ENCODE results near the gene CLDN6. TPM values are rescaled to one million over a fixed set of nuclear protein-coding genes. Genes with fewer than 3 reads are reported as not detected.
"Not testable (repeated sequence)": the region's sequence is repeated elsewhere in the genome, so short reads cannot be mapped to it uniquely, and the experiment has no call there.

CLDN6 gene
- total and polyA plus RNA-seq, 2 donors = 0.28 to 0.48 TPM

DNA sequence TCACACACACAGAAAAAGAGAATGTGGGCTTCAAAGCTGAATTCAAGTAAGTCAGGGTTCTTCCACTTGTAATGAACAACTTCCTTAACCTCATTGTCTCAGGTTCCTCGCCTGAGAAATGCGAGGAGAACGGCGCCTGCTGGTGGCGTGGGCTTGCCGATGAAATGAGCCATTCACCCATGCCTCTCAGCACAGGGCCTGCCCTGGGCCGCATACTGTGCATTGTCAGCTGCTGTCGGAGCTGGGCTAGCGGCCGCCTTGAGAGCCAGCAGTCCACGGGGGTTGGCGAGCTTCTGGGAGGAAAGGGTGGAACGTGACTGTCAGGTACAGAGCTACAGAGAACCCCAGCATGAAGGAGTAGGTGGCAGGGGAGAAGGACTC lies 35.3 kb upstream of the CLDN6 start:
- WGBS = 95% methylated on average over 13 of the region's 13 CpGs
- peaks cover 11 to 34% of the 10 kb centered on the region in 2 donors for H3K27me3 ChIP-seq (ENCODE audit: control insufficient read depth in 2 of 2, insufficient read depth in 1 of 2, low read length in 1 of 2)
- not testable (repeated sequence) for DNase-seq (ENCODE audit: low read depth in 6 of 9, low spot score in 9 of 9); H3K4me3 ChIP-seq (ENCODE audit: low read length in 2 of 2); H3K27ac ChIP-seq (ENCODE audit: low read depth in 1 of 2, low read length in 1 of 2); H3K9me3 ChIP-seq (ENCODE audit: control insufficient read depth in 2 of 2, insufficient read depth in 1 of 2, low read length in 1 of 2)
- peaks cover 8 to 20% of the 10 kb centered on the region in 2 donors for H3K36me3 ChIP-seq (ENCODE audit: control insufficient read depth in 2 of 2, insufficient read depth in 2 of 2, low read length in 1 of 2)
- peaks cover 8 to 24% of the 10 kb centered on the region in 2 donors for H3K4me1 ChIP-seq (ENCODE audit: control insufficient read depth in 2 of 2, insufficient read depth in 2 of 2, low read length in 2 of 2)

- Histone ChIP-seq H3K27ac (ENCODE audit: low read depth in 1 of 2, low read length in 1 of 2) (peak overlapping the region in 1 of 2 donors; percentile 43), H3K27me3 (ENCODE audit: control insufficient read depth in 2 of 2, insufficient read depth in 1 of 2, low read length in 1 of 2) (peaks cover 17 to 37% of the 10 kb centered on the region in 2 donors), H3K36me3 (ENCODE audit: control insufficient read depth in 2 of 2, insufficient read depth in 2 of 2, low read length in 1 of 2) (peaks cover 8 to 18% of the 10 kb centered on the region in 2 donors), H3K4me1 (ENCODE audit: control insufficient read depth in 2 of 2, insufficient read depth in 2 of 2, low read length in 2 of 2) (peaks cover 3 to 20% of the 10 kb centered on the region in 2 donors)
- not testable (repeated sequence) for DNase-seq (ENCODE audit: low read depth in 6 of 9, low spot score in 9 of 9); H3K9me3 ChIP-seq (ENCODE audit: control insufficient read depth in 2 of 2, insufficient read depth in 1 of 2, low read length in 1 of 2); H3K4me3 ChIP-seq (ENCODE audit: low read length in 2 of 2)
- WGBS = 75% methylated on average over 11 of the region's 12 CpGs
Measured at GRCh38 chr16:3052571-3053329, 34.8 kb upstream of the CLDN6 start.

DNA sequence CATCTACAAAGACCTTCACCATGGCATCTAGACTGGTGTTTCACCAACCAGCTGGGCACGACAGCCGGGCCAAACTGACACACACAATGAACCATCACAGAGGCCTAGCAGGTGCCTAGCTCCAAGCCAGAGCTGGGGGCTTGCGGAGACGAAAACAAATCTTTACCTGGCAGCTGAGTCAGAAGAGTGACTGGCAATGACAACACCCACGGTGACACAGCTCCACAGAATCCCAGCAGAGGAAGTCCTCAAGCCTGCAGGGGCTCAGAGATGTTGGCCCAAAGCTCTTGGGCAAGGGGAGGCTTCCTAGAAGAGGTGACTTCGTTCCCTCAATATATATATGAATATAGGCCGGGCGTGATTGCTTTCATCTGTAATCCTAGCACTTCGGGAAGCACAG lies 33.5 kb upstream of the CLDN6 start:
- H3K27me3 ChIP-seq (ENCODE audit: control insufficient read depth in 2 of 2, insufficient read depth in 1 of 2, low read length in 1 of 2) = peaks cover 29 to 50% of the 10 kb centered on the region in 2 donors
- peaks cover 8 to 14% of the 10 kb centered on the region in 2 donors for H3K36me3 ChIP-seq (ENCODE audit: control insufficient read depth in 2 of 2, insufficient read depth in 2 of 2, low read length in 1 of 2)
- WGBS = 85% methylated on average over 9 of the region's 9 CpGs
- peaks cover 3 to 17% of the 10 kb centered on the region in 2 donors for H3K4me1 ChIP-seq (ENCODE audit: control insufficient read depth in 2 of 2, insufficient read depth in 2 of 2, low read length in 2 of 2)
- H3K4me3 ChIP-seq (ENCODE audit: low read length in 2 of 2) = no peak overlapping the region
- H3K9me3 ChIP-seq (ENCODE audit: control insufficient read depth in 2 of 2, insufficient read depth in 1 of 2, low read length in 1 of 2) = peaks cover 0 to 4% of the 10 kb centered on the region in 2 donors
- H3K27ac ChIP-seq (ENCODE audit: low read depth in 1 of 2, low read length in 1 of 2) = no peak overlapping the region
- no peak for DNase-seq (ENCODE audit: low read depth in 6 of 9, low spot score in 9 of 9)

GRCh38 chr16:3051009-3051408 lies 33.0 kb upstream of the CLDN6 start:
- DNase-seq (ENCODE audit: low read depth in 6 of 9, low spot score in 9 of 9) = no peak
- Histone ChIP-seq H3K27me3 (ENCODE audit: control insufficient read depth in 2 of 2, insufficient read depth in 1 of 2, low read length in 1 of 2) (peaks cover 34 to 55% of the 10 kb centered on the region in 2 donors), H3K27ac (ENCODE audit: low read depth in 1 of 2, low read length in 1 of 2) (no peak overlapping the region), H3K4me1 (ENCODE audit: control insufficient read depth in 2 of 2, insufficient read depth in 2 of 2, low read length in 2 of 2) (peaks cover 3 to 20% of the 10 kb centered on the region in 2 donors), H3K4me3 (ENCODE audit: low read length in 2 of 2) (no peak overlapping the region), H3K9me3 (ENCODE audit: control insufficient read depth in 2 of 2, insufficient read depth in 1 of 2, low read length in 1 of 2) (peaks cover 0 to 4% of the 10 kb centered on the region in 2 donors), H3K36me3 (ENCODE audit: control insufficient read depth in 2 of 2, insufficient read depth in 2 of 2, low read length in 1 of 2) (peaks cover 8 to 14% of the 10 kb centered on the region in 2 donors)
- WGBS = 45% methylated on average over 4 of the region's 4 CpGs

- H3K9me3 ChIP-seq (ENCODE audit: control insufficient read depth in 2 of 2, insufficient read depth in 1 of 2, low read length in 1 of 2) = peaks cover 0 to 5% of the 10 kb centered on the region in 2 donors
- peaks cover 38 to 60% of the 10 kb centered on the region in 2 donors for H3K27me3 ChIP-seq (ENCODE audit: control insufficient read depth in 2 of 2, insufficient read depth in 1 of 2, low read length in 1 of 2)
- no peak for DNase-seq (ENCODE audit: low read depth in 6 of 9, low spot score in 9 of 9)
- no peak overlapping the region for H3K27ac ChIP-seq (ENCODE audit: low read depth in 1 of 2, low read length in 1 of 2)
- peaks cover 3 to 22% of the 10 kb centered on the region in 2 donors for H3K4me1 ChIP-seq (ENCODE audit: control insufficient read depth in 2 of 2, insufficient read depth in 2 of 2, low read length in 2 of 2)
- H3K36me3 ChIP-seq (ENCODE audit: control insufficient read depth in 2 of 2, insufficient read depth in 2 of 2, low read length in 1 of 2) = peaks cover 8 to 11% of the 10 kb centered on the region in 2 donors
- WGBS = 86% methylated on average over 5 of the region's 5 CpGs
- H3K4me3 ChIP-seq (ENCODE audit: low read length in 2 of 2) = no peak overlapping the region
Measured at GRCh38 chr16:3050487-3050886, 32.5 kb upstream of the CLDN6 start.

DNA sequence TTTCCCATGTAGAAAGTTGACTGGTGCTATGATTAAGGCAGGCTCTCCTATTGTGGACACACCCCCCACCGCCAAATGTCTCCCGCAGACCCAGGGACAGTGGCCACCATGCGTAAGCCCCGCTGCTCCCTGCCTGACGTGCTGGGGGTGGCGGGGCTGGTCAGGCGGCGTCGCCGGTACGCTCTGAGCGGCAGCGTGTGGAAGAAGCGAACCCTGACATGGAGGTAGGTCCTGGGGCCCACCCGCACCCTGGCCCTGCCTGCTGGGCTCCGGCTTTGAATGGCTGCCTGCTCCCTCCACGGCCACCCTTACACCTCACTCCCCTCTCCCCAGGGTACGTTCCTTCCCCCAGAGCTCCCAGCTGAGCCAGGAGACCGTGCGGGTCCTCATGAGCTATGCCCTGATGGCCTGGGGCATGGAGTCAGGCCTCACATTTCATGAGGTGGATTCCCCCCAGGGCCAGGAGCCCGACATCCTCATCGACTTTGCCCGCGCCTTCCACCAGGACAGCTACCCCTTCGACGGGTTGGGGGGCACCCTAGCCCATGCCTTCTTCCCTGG lies 32.0 kb upstream of the CLDN6 start:
- WGBS = 88% methylated on average over 26 of the region's 26 CpGs
- H3K4me1 ChIP-seq (ENCODE audit: control insufficient read depth in 2 of 2, insufficient read depth in 2 of 2, low read length in 2 of 2) = peaks cover 3 to 21% of the 10 kb centered on the region in 2 donors
- H3K27ac ChIP-seq (ENCODE audit: low read depth in 1 of 2, low read length in 1 of 2) = no peak overlapping the region
- H3K4me3 ChIP-seq (ENCODE audit: low read length in 2 of 2) = no peak overlapping the region
- H3K36me3 ChIP-seq (ENCODE audit: control insufficient read depth in 2 of 2, insufficient read depth in 2 of 2, low read length in 1 of 2) = peaks cover 8% of the 10 kb centered on the region in 2 donors
- H3K9me3 ChIP-seq (ENCODE audit: control insufficient read depth in 2 of 2, insufficient read depth in 1 of 2, low read length in 1 of 2) = peaks cover 0 to 9% of the 10 kb centered on the region in 2 donors
- no peak for DNase-seq (ENCODE audit: low read depth in 6 of 9, low spot score in 9 of 9)
- H3K27me3 ChIP-seq (ENCODE audit: control insufficient read depth in 2 of 2, insufficient read depth in 1 of 2, low read length in 1 of 2) = peaks cover 42 to 65% of the 10 kb centered on the region in 2 donors

- no peak overlapping the region for H3K4me3 ChIP-seq (ENCODE audit: low read length in 2 of 2)
- peaks cover 61 to 91% of the 10 kb centered on the region in 2 donors for H3K27me3 ChIP-seq (ENCODE audit: control insufficient read depth in 2 of 2, insufficient read depth in 1 of 2, low read length in 1 of 2)
- H3K4me1 ChIP-seq (ENCODE audit: control insufficient read depth in 2 of 2, insufficient read depth in 2 of 2, low read length in 2 of 2) = peaks cover 3 to 14% of the 10 kb centered on the region in 2 donors
- WGBS = 17% methylated on average over 13 of the region's 13 CpGs
- H3K27ac ChIP-seq (ENCODE audit: low read depth in 1 of 2, low read length in 1 of 2) = no peak overlapping the region
- no peaks in the 10 kb centered on the region for H3K36me3 ChIP-seq (ENCODE audit: control insufficient read depth in 2 of 2, insufficient read depth in 2 of 2, low read length in 1 of 2)
- peaks cover 0 to 13% of the 10 kb centered on the region in 2 donors for H3K9me3 ChIP-seq (ENCODE audit: control insufficient read depth in 2 of 2, insufficient read depth in 1 of 2, low read length in 1 of 2)
- DNase-seq (ENCODE audit: low read depth in 6 of 9, low spot score in 9 of 9) = no peak
Measured at GRCh38 chr16:3047387-3047720, 29.4 kb upstream of the CLDN6 start.

DNA sequence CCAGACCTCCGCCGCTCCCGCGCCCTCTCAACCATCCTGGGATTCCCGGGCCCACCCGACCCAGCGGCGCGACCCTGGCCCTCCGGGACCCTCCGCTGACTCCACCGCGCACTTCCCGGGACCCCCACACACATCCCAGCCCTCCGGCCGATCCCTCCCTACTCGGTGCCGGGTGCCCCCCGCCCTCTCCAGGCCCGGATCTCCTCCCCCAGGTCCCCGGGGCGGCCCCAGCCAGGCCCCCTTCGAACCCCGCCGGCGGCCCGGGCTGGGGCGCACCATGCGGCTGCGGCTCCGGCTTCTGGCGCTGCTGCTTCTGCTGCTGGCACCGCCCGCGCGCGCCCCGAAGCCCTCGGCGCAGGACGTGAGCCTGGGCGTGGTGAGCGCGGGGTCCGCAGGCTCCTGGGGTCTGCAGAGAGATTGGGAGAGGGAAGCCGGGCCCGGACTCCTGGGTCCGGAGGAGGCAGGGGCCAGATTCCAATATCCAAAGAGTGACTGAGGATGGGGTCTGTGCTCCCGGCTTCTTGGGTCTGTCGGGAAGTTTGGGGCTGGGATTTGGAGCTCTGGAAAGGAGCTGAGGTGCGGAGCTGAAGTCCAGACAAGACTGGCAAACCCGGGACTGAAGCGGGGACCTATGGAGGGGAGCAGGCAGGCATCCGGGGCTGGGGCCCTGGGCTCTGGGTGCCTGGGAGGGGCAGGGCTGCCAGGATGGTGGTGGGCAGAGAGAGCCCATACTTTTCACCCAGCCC lies 28.8 kb upstream of the CLDN6 start:
- 6% methylated on average over 54 of the region's 54 CpGs for WGBS
- peaks cover 0 to 13% of the 10 kb centered on the region in 2 donors for H3K9me3 ChIP-seq (ENCODE audit: control insufficient read depth in 2 of 2, insufficient read depth in 1 of 2, low read length in 1 of 2)
- peaks cover 3 to 14% of the 10 kb centered on the region in 2 donors for H3K4me1 ChIP-seq (ENCODE audit: control insufficient read depth in 2 of 2, insufficient read depth in 2 of 2, low read length in 2 of 2)
- no peak overlapping the region for H3K27ac ChIP-seq (ENCODE audit: low read depth in 1 of 2, low read length in 1 of 2)
- no peaks in the 10 kb centered on the region for H3K36me3 ChIP-seq (ENCODE audit: control insufficient read depth in 2 of 2, insufficient read depth in 2 of 2, low read length in 1 of 2)
- peaks cover 65 to 97% of the 10 kb centered on the region in 2 donors for H3K27me3 ChIP-seq (ENCODE audit: control insufficient read depth in 2 of 2, insufficient read depth in 1 of 2, low read length in 1 of 2)
- H3K4me3 ChIP-seq (ENCODE audit: low read length in 2 of 2) = peak overlapping the region in 1 of 2 donors; percentile 15
- DNase-seq (ENCODE audit: low read depth in 6 of 9, low spot score in 9 of 9) = no peak
